Endometrial microvascular endothelial cells (primary cell): ENCODE results near the gene WIZ. TPM values are rescaled to one million over a fixed set of nuclear protein-coding genes. Genes with fewer than 3 reads are reported as not detected.
"Not testable (repeated sequence)": the region's sequence is repeated elsewhere in the genome, so short reads cannot be mapped to it uniquely, and the experiment has no call there.

Experiments
- in situ Hi-C: cut with HindIII; loops from 2 replicates; pipeline ENCODE4 v1.10.0; 2017; ENCODE audit warnings: low sequenced_read_pairs, low pct_unique_long_range_greater_than_20kb; ENCODE audit errors: inconsistent ontology term
- total RNA-seq: library from RNA; depleted of rRNA; stranded (reverse); fragments of >200 nt; gene quantifications from one replicate; pipeline ENCODE4 v1.2.3, GENCODE V29; 2015; ENCODE audit errors: inconsistent ontology term

The WIZ gene
- total RNA-seq, 1 donor from 2014 or later: 46.6 TPM

DNA sequence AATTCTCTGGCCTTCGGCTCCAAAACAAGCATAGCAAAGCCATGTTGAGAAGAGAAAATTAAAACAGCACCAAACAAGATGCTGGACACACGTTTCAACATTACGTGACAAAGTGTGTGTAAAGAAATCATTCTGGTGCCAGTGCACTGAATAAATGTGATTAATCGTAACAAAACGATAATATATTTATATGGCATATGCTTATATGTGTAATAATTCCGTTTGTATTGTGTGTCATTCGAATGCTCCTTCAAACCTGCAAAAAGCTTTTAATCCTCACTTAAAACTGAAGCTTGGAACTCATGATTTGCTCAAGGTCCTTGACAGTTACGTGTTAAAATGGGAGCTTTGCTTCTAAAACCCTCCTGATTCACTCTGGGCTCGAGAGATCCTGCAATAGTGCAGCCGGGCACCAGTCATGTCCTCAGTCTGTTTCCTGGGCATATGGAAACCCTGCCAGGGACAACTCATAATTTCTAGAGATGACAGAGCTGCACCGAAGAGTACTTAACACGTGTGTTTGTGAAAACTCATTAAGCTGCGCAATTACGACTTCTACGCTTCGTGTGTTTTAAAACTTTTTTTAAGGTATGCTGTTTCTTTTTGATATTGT is 30.2 kb downstream of the WIZ start:
- in situ Hi-C loops: no loop called here

DNA sequence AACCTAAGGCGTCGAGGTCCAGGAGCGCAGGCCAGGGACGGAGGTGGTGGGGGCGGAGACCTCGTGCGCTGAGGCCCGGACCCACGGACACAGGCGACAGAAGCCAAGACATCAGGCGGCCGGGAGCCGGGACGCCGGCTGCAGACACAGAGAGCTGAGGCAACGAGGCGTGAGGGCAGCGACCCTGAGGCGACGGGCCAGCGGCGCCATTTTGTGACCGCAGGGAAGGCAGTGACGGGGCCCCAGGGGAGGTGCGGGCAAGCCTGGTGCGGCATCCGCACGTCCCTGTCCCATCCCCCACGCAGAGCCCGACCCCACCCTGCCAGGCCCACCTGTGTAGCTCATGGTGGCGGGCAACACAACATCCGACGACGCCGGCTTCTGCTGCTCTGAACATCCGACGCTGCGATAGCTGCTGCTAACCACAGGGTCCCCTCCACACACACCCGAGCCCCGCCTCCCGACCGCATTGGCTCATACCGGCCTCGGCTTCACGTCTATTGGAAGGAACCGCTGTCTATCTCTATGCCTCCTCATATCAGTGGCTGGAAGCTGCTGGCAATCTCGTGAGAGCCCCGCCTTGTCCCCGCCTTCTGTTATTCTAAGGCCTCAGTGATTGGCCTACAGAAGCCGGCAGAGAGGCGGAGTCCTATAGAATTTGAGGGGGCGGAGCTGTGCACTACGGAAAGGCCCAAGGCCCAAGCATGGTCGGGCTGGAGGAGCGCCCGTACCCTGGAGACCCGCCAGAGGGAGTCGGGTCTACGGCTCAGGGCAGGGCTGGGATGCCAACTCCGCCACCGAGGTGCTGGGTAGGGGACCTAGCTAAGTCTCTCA is 31.0 kb downstream of the WIZ start, which contains the start of gene AKAP8L:
Gene AKAP8L, minus strand, starts transcription at position 410 of the 834 bp plus-strand sequence. Its CDS starts 65 bp downstream, at position 345.
- in situ Hi-C loops: no loop called here

DNA sequence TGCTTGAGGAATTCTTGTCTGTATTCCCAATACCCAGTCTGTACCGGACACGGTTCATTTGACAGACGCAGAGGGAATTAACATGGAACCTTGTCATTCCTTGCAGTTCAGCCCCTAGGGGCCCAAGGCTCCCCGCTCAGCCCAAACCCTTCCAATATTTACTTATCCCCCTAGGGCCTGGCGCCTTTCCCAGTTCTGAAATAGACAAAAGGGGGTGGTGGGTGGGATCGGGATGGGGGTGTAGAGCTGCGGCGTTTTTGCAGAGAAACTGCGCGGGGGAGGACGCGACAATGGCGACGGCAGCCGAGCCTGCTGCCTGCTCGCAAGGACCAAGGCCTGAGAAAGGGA is 31.6 kb downstream of the WIZ start:
- in situ Hi-C loops: no loop called here

DNA sequence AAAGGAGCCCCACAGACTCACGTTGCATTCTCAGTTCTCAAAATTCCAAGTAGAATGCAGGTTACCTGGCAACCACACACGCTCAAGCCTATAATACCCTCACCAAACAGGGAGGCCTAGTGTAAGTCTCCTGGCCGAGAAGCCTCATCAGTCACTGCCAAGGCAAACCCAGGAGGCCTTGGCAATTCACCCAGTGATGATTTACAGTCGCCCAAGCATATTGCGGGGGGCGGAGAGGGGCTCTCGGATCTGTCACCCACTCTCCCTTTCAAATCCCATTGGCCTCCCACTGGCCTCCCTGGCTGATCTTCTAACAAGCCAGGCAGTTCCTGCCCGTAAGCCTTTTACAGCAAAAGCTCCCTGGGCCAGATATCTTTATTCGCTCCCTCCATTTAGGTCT is 32.1 kb downstream of the WIZ start:
- in situ Hi-C loops: no loop called here

DNA sequence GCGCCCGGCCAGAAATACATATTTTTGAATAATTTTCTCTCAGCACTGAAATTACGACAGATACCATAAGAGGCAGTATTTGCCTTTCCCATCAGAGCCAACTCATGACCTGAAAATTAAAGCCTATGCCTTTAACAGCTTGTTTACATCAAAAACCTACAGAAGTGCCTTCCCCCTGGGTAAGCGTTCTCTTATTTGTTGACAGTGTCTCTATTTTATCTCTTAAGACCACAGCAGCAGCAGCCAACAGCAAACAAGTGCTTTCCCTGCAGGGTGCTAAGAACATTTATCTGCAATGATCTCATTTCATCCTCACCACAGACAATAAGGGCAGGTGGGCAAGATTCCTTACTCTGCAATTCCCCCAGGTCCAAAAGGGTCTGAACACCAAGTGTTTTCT is 36.9 kb downstream of the WIZ start:
- in situ Hi-C loops: no loop called here

DNA sequence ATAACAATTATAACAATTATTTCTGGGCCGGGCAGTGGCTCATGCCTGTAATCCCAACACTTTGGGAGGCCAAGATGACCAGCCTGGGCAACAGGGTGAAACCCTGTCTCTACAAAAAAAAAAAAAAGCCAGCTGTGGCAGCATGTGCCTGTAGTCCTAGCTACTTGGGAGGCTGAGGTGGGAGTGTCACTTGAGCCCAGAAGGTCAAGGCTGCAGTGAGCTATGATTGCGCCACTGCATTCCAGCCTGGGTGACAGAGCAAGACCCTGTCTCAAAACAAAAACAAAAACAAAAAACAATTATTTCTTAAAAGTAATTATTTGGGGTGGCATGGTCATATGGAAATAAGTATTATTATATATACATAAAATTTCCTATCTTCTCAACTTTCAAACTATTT is 38.4 kb downstream of the WIZ start:
- in situ Hi-C loops: not testable (repeated sequence)

DNA sequence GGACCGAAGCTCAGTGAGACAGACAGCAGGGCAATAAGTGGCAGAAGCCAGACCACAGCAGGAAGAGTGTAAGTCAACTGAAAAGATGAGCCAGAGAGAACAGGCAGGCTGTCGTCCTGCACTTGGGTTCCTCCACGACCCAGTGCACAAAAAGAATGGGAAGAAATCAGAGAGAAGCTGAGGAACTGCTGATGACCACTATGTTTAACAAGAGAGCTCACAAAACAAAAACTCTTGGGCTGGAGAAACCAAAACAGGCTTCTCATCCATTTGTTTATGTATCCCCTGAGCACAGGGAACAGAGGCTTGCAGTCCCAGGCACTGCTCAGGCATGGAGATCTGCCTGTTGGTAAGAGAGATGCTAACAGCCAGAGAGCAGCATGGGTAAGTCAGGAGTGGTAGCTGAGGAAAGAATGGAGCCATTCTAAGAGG is 45.0 kb downstream of the WIZ start:
- in situ Hi-C loops: no loop called here

DNA sequence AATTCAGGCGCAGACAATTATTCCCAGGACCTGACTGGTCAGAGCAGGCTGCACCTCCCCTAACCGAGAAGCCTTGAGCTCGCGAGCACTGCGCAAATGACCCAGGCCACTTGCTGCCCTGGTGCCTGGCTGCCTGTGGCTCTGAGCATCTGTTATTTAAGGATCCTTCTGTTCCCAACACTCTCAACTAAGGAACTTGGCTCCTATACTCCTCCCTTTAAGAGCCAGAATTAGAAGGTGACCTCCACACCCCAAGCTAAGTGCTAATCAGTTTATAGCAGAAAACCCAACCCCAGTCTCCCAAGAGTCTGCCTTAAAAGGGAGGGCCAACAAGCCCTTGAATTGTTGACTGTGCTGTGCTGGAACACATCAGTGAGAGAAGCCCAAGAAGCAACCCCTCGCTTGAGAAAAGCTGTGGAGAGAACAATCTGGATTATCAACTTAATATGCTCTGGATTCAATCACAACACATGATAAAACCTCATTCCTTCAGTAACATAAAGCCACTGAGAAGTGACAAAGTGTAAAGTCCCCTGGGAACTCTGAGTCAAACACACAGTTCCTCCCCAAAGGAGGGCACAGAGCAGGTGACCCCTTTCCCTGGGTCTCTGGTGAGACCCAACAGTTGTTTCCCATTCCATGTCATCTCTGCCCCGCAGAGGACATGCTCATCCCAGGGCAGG is 45.5 kb downstream of the WIZ start:
- in situ Hi-C loops: no loop called here

DNA sequence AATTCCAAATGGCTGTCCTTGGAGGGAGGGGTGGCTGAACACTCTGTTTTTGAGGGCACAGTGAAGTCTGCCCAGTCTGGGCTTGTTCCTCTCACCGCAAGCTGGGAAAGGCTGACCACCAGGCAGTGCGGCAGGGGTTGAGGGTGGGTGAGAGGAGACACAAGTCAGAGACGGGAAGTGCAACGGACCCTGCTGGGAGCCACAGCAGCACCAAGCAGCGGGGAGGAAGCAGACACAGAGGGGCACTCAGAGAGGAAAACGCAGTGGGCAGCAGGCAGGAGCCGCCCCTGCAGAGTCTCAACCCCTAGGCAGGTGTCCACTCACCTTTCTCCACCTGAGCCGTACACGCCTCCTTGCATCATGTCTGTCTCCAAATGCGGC is 46.6 kb downstream of the WIZ start:
- in situ Hi-C loops: no loop called here

DNA sequence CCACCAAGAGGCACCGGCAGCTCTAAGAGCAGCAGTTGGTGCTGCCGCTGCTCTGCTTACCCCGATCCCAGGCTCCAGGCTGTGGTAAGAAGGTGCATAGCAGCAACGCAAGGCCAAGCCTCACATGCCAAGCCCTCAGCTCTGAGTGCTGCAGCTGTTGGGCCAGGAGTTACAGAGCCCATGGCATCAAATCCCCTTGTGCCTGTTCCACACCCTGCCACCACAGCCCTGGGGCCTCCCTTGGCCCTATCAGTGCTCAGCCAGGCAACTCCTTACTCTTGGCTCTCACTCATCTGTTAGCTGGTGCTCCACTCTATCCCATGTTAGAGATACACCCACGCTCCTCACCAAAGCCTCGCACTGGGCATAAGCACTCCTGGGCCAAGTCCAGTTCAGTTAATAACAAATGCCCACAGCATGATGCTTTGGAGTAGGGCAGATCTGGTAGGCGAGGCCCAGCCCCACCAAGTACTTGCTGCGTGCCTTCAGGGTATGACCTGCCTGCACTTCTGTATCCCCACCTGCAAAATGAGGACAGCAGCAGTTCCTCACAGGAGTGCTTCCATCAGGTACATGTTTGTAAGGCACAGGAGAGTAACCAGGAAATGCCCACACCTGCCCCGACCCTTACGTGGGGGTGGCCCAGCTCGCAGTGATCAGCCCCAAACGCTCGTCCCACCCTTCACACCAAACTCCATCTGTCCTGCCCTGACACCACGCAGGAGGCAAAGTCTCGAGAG is 47.2 kb downstream of the WIZ start:
- in situ Hi-C loops: no loop called here

DNA sequence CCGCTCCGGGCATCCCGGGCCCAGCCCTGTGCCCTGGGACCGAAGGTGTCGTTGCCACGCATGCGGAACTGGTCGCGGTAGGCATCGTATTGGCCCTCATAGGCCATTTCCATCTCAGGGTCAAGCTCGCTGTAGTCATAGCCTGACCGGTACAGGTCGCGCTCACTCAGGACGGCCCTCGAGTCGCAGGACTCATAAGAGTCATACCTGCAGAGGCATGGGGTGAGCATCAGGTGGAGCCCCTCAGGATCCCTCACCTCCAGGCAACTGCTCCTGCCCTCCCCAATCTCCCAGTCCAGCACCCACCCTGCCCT is 48.4 kb downstream of the WIZ start:
- in situ Hi-C loops: no loop called here

DNA sequence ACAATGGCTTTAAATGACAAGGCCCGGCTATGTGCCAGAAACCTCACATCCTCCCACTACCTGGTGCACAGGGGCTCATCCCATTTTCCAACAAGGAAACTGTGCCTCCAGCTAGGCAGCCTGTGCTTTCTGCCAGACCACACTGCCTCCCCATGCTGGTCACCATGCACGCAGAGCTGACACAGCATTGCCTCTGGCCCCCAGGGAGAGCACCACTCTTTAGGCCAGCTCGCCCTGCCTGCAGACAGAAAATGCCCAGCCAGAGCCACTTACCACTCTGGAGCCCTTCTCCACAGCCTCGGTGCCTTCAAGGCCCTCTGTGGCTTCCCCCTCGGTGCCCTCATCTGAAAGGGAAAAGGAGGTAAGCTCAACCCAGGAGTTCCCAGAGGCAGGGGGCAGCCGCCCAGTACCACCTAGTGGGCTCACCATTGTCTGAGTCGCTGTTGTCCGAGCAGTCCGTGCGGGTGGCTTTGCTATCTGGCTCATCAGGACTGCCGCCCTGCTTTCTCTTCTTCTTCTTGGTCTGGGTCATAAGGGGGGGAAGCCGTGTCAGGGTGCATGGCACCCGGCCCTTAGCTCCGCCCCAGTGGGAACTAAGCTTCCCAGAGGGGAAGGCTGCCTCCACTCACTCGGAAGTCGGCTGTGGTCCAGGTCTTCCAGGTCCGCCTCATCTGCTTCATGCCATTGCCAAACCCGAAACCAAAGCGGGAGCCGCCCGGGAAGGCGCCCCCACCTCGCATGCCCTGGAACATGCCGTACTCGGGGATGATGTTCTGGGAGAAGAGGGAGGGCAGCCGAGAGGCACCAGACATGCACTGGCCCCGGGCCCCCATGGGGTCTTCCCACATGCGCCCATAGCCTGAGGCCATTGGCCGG is 49.0 kb downstream of the WIZ start:
- in situ Hi-C loops: no loop called here

DNA sequence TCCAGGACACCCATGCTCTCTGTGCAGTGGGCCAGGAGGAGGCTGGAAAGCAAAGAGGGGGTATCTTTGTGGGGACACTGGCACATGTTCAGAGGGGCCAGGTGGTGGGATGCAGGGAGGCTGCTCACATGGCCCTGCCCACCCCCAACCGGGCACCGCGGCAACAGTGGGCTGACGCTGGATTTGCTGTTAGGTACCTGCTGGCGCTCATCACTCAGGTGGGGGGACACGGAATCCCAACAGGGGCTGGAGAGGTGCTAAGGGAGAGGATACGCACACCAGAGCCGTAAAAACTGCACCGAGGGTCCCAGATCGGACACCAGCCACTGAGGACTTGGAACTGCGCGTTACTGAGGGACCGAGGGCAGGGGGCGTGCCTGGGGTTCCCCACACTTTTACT is 50.1 kb downstream of the WIZ start:
- in situ Hi-C loops: no loop called here

DNA sequence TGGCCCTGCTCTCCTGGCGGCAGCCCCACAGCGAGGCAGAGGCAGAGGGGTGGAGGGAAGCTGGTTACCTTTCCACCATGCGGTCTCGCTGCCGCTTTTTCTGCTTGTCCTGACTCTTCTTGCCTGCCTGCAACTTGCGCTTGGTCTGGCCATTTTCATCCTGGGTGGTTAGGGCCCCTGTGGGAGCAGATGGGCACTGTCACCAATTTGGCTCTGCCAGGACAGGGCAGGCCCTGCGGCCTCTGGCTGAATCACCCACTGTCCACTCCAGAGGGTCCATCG is 50.6 kb downstream of the WIZ start:
- in situ Hi-C loops: no loop called here

DNA sequence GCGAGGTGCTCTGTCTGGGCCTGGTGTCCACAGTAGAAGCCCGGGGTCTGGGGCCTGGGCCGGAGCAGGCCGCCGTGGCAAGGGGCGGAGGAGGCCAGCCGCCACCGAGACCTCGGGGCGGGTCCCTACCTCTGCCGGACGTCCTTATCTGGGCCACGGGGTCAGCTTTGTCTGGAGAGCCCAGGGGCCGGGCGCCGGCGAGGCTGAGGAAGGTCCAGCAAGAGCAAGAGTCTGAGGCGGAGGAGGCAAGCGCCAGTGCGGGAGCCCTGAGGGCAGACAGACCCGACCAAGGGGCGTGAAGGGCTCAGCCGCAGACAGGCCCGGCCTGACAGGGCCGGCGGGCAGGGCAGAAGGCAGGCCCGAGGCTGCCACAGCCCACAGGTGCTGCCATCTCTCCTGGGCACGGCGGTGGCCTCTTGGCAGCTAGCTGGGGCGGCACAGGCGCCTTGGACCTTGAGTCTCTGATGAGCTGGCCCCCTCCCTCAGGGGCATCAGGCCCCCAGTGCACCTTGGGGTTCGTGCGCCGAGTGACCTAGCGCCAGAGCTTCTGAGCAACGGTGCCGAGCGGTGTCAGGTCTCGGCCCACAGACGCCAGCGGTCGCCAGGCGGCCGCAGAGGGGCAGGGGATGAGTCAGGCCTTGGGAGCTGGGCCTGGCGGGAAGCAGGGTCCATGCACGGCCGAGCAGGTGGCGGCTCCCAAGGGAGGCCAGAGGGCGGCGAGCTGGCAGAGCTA is 51.1 kb downstream of the WIZ start:
- in situ Hi-C loops: no loop called here

DNA sequence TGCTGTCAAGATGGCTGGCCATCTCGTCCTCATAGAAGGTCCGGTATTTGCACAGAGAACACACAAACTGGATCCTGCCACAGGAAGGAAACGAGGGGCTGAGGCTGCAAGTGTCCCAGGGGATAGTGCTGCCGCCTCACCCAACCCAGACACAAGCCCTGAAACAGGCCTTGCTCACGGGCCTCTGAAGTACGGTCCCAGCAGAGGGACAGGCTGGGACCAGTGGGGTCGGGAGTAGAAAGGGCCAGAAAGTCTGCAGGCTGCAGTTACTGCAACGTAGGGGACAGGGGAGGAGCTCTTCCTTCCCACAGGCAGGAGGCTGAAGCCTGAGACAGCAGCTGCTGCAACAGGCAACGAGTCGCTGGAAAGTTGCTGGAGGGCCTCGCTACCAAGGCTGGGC is 52.0 kb downstream of the WIZ start:
- in situ Hi-C loops: no loop called here

DNA sequence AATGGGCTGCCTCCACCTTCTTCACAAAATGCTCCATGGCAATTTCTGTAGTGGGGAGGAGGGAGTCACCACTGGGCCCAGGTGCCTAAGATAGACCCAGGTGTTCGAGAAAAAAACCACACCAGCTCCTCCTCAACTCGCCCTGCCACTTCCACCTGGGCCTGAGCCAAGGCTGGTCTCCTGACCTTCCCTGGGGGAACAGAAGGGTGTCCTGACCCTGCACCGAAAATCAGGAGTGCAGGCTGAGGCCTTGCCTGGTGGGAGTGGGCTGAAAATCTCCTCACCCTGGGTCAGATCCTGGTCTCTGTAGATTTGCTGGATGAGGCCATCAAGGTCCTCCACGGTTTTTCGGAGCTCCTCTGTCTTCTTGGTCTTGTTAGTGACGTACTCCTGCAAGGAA is 52.5 kb downstream of the WIZ start:
- in situ Hi-C loops: no loop called here

DNA sequence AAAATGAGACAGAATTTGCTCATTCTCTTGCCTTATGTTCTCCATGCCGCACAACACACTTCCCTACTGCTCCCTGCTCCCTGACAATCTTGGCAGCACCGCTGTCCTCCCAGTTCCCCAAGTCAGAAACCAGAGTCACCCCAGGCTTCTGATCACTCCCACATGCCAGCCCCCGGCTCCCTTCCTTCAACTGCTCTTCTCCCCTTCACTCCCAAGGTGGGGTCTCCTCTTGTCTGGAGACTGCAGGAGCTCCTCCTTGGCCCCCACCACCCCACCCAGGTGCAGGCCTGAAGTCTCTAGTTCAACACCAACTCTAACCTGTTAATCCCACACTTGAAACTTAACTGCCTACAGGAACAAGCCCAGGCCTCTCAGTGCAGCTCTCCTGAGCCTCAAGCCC is 53.3 kb downstream of the WIZ start:
- in situ Hi-C loops: no loop called here
